Neuronal stem cell (in vitro differentiated cells): ENCODE measurements around the gene UPK1A.
A peak's percentile ranks its signal among the peaks of the same experiment; 100 is the strongest.

Experiments
- DNase-seq: peaks from one replicate; pipeline ENCODE4 v3.0.0-alpha.2; 2013; ENCODE audit warnings: low spot score
- H2AFZ ChIP-seq: one replicate; pipeline ENCODE4 v1.6.1; 2013; ENCODE audit warnings: mild to moderate bottlenecking, low read length, inconsistent platforms
- H2AK5ac ChIP-seq: 2 replicates; pipeline ENCODE4 v1.6.1; 2013; ENCODE audit warnings: low read depth, mild to moderate bottlenecking, inconsistent platforms, low read length, moderate library complexity, mixed read lengths
- H2BK120ac ChIP-seq: 2 replicates; pipeline ENCODE4 v1.6.1; 2013; ENCODE audit warnings: low read depth, mild to moderate bottlenecking, inconsistent platforms, low read length, moderate library complexity, mixed read lengths
- H2BK12ac ChIP-seq: one replicate; pipeline ENCODE4 v1.6.1; 2013; ENCODE audit warnings: low read length, inconsistent platforms
- H2BK15ac ChIP-seq: 2 replicates; pipeline ENCODE4 v1.6.1; 2013; ENCODE audit warnings: mild to moderate bottlenecking, low read length, inconsistent platforms, mixed read lengths
- H2BK5ac ChIP-seq: one replicate; pipeline ENCODE4 v1.6.1; 2013; ENCODE audit warnings: inconsistent platforms, mild to moderate bottlenecking, low read length, moderate library complexity
- H3K14ac ChIP-seq: one replicate; pipeline ENCODE4 v1.6.1; 2013; ENCODE audit warnings: low read length, inconsistent platforms
- H3K18ac ChIP-seq: 2 replicates; pipeline ENCODE4 v1.6.1; 2013; ENCODE audit warnings: low read length, inconsistent platforms
- H3K23ac ChIP-seq: 2 replicates; pipeline ENCODE4 v1.6.1; 2013; ENCODE audit warnings: low read depth, mild to moderate bottlenecking, mixed read lengths, low read length, inconsistent platforms; ENCODE audit not compliant: poor library complexity
- H3K27ac ChIP-seq: replicated peaks from 3 replicates; pipeline ENCODE4 v1.5.1; 2013; ENCODE audit warnings: low read length, inconsistent platforms
- H3K27me3 ChIP-seq, 3 experiments: 2 replicates each; pipeline ENCODE4 v1.6.1; 2013; ENCODE audit warnings: low read length in 3 of 3, mild to moderate bottlenecking in 2 of 3, inconsistent platforms in 1 of 3, low read depth in 1 of 3, mixed read lengths in 1 of 3, moderate library complexity in 1 of 3; ENCODE audit not compliant: control insufficient read depth in 3 of 3, insufficient read depth in 3 of 3
- H3K36me3 ChIP-seq, 2 donors: replicated peaks in 1 of 2; 2 replicates each; pipeline ENCODE4 v1.6.1; 2013; ENCODE audit warnings: low read length in 2 of 2; ENCODE audit not compliant: control insufficient read depth in 2 of 2, insufficient read depth in 2 of 2
- H3K4ac ChIP-seq: 2 replicates; pipeline ENCODE4 v1.6.1; 2013; ENCODE audit warnings: inconsistent platforms, mild to moderate bottlenecking, low read length, moderate library complexity
- H3K4me1 ChIP-seq, 2 donors: 1 replicate in 1 of 2; 2 replicates in 1 of 2; pipeline ENCODE4 v1.6.1; 2013; ENCODE audit warnings: low read length in 2 of 2, low read depth in 1 of 2; ENCODE audit not compliant: control insufficient read depth in 2 of 2, insufficient read depth in 1 of 2
- H3K4me2 ChIP-seq: one replicate; pipeline ENCODE4 v1.6.1; 2013; ENCODE audit warnings: mild to moderate bottlenecking, low read length, inconsistent platforms; ENCODE audit not compliant: insufficient read depth, poor library complexity, severe bottlenecking
- H3K4me3 ChIP-seq, 2 donors: 2 replicates each; pipeline ENCODE4 v1.5.1; 2013; ENCODE audit warnings: low read length in 2 of 2, mild to moderate bottlenecking in 2 of 2, inconsistent platforms in 1 of 2, moderate library complexity in 1 of 2
- H3K79me1 ChIP-seq: one replicate; pipeline ENCODE4 v1.6.1; 2013; ENCODE audit warnings: low read depth, mild to moderate bottlenecking, inconsistent platforms, low read length, moderate library complexity
- H3K9ac ChIP-seq: one replicate; pipeline ENCODE4 v1.6.1; 2013; ENCODE audit warnings: mild to moderate bottlenecking, low read depth, low read length, inconsistent platforms; ENCODE audit not compliant: poor library complexity
- H3K9me3 ChIP-seq, 2 donors: replicated peaks in 1 of 2; 2 replicates each; pipeline versions ENCODE3 to v1.6.1; 2013; ENCODE audit warnings: low read length in 2 of 2, mild to moderate bottlenecking in 2 of 2, inconsistent platforms in 1 of 2, low read depth in 1 of 2, mixed read lengths in 1 of 2, moderate library complexity in 1 of 2; ENCODE audit not compliant: control insufficient read depth in 2 of 2, insufficient read depth in 1 of 2
- H4K8ac ChIP-seq: one replicate; pipeline ENCODE4 v1.6.1; 2013; ENCODE audit warnings: low read depth, mild to moderate bottlenecking, inconsistent platforms, low read length, moderate library complexity
- H4K91ac ChIP-seq: one replicate; pipeline ENCODE4 v1.6.1; 2013; ENCODE audit warnings: low read length, low read depth, mild to moderate bottlenecking, inconsistent platforms; ENCODE audit not compliant: poor library complexity
- WGBS, 2 donors: extraction: QIAGEN DNeasy Blood & Tissue Kit; methylation state at CpG; one replicate each; pipeline ENCODE4 v1.1.7; 2013; ENCODE audit warnings: missing lambda C conversion rate in 2 of 2, mixed read lengths in 1 of 2; ENCODE audit not compliant: insufficient read length in 2 of 2, insufficient replicate concordance in 1 of 2; ENCODE audit errors: extremely low coverage in 2 of 2; 5-methylcytosine and 5-hydroxymethylcytosine counted together

Gene UPK1A

GRCh38 chr19:35712567-35713505 lies 46.5 kb downstream of the UPK1A start:
- H3K79me1 ChIP-seq: peaks cover 6% of the 10 kb centered on the region
- H2BK12ac ChIP-seq: no peak overlapping the region
- no peak overlapping the region for H2BK15ac ChIP-seq
- H3K4me1 ChIP-seq: peaks cover 11 to 15% of the 10 kb centered on the region in 2 donors
- H2AK5ac ChIP-seq: no peak overlapping the region
- no peaks in the 10 kb centered on the region for H3K9me3 ChIP-seq
- DNase-seq: no peak
- H4K91ac ChIP-seq: no peak overlapping the region
- H3K18ac ChIP-seq: no peak overlapping the region
- H2BK120ac ChIP-seq: no peak overlapping the region
- H2BK5ac ChIP-seq: no peak overlapping the region
- H3K4ac ChIP-seq: no peak overlapping the region
- H3K4me2 ChIP-seq: no peak overlapping the region
- H3K27me3 ChIP-seq: peaks cover 0 to 5% (median 0%) of the 10 kb centered on the region in 3 experiments
- no peaks in the 10 kb centered on the region for H3K36me3 ChIP-seq
- no peak overlapping the region for H4K8ac ChIP-seq
- H3K27ac ChIP-seq: no peak overlapping the region
- no peak overlapping the region for H2AFZ ChIP-seq
- H3K9ac ChIP-seq: no peak overlapping the region
- H3K4me3 ChIP-seq: no peak overlapping the region
- no peak overlapping the region for H3K14ac ChIP-seq
- no peak overlapping the region for H3K23ac ChIP-seq
- 100% methylated on average over 2 of the region's 11 CpGs; no CpG with 5 or more reads in 1 of the 2 donors for WGBS, 2 donors

GRCh38 chr19:35713506-35713850 lies 47.2 kb downstream of the UPK1A start:
- DNase-seq: no peak
- Histone ChIP-seq H3K14ac (no peak overlapping the region), H2AK5ac (peak overlapping the region; percentile 7), H4K91ac (no peak overlapping the region), H3K27ac (no peak overlapping the region), H2BK15ac (no peak overlapping the region), H2AFZ (no peak overlapping the region), H3K79me1 (peaks cover 9% of the 10 kb centered on the region), H2BK120ac (no peak overlapping the region), H3K36me3 (no peaks in the 10 kb centered on the region), H3K4me2 (no peak overlapping the region), H3K4me3 (no peak overlapping the region), H3K4me1 (peaks cover 11 to 16% of the 10 kb centered on the region in 2 donors), H4K8ac (no peak overlapping the region), H3K9ac (no peak overlapping the region), H2BK12ac (no peak overlapping the region), H3K9me3 (no peaks in the 10 kb centered on the region), H3K27me3 (peaks cover 0 to 5% (median 0%) of the 10 kb centered on the region in 3 experiments), H3K4ac (no peak overlapping the region), H2BK5ac (no peak overlapping the region), H3K18ac (no peak overlapping the region), H3K23ac (no peak overlapping the region)
- WGBS, 2 donors: no CpG with 5 or more reads among the region's 2 CpGs

GRCh38 chr19:35713904-35714495 lies 47.7 kb downstream of the UPK1A start:
- Histone ChIP-seq H3K4me3 (no peak overlapping the region), H3K27ac (no peak overlapping the region), H3K9me3 (no peaks in the 10 kb centered on the region), H3K36me3 (no peaks in the 10 kb centered on the region), H2BK5ac (no peak overlapping the region), H3K27me3 (peaks cover 0 to 5% (median 0%) of the 10 kb centered on the region in 3 experiments), H2BK12ac (no peak overlapping the region), H4K8ac (no peak overlapping the region), H3K18ac (no peak overlapping the region), H2AFZ (no peak overlapping the region), H3K14ac (no peak overlapping the region), H2BK120ac (no peak overlapping the region), H3K4me1 (peaks cover 15 to 20% of the 10 kb centered on the region in 2 donors), H3K79me1 (peaks cover 11% of the 10 kb centered on the region), H2BK15ac (no peak overlapping the region), H2AK5ac (peak overlapping the region; percentile 7), H3K23ac (no peak overlapping the region), H3K4ac (no peak overlapping the region), H3K9ac (no peak overlapping the region), H4K91ac (no peak overlapping the region), H3K4me2 (no peak overlapping the region)
- no peak for DNase-seq
- WGBS, 2 donors: no CpG with 5 or more reads among the region's 12 CpGs
